GM18868 (cell line): ENCODE data around the gene PCAT7.
"Not testable (repeated sequence)": the region's sequence is repeated elsewhere in the genome, so short reads cannot be mapped to it uniquely, and the experiment has no call there.

Source experiments
- ATAC-seq: cut with Tn5 transposase; IDR thresholded peaks from one replicate; pipeline ENCODE4 v1.9.1; 2021; ENCODE audit warnings: mild to moderate bottlenecking, moderate library complexity; ENCODE audit not compliant: unreplicated experiment

PCAT7 gene

DNA sequence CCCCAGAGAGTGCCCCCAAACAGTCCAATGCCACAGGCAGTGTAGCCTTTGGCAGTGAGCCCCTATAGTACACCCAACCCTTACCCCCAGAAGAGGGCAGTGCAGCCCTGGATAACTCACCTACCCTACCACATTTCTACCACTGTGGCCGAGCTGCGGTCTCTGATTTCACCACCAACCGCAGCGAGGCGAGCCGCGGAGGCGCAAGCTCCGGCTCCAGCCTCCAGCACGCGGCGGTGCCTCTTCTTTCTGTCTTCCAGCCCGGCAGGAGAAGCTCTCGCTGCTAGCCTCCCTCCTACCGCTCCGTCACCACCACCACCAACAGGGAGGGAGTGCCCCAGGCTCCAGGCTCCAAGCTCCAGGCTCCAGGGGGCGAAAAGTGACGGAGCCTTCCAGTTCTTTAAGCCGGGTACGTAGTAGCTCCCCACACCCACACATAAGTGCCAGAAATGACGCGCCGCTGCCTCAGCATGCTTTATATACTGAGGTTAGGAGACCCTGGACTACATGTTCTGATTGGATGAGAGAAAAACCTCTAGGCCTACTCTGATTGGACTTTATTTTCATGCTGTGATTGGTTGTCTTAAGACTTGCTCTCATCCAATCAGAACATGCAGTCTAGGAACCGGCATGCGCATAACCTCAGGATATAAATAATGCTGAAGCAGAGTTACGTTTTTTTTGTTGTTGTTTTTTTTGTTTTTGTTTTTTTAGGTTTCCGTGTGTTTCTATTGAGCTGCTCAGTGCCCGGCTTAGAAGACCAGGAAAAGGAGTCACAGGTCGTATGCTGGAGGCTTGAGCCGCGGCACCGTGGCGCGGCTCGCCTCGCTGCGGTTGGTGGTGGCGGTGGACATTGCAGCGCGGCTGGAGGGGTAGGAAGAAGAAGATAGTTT, at the start of gene PCAT7:
PCAT7 (plus strand) TSS at position 645 of the 893 bp plus-strand sequence.
- no peak for ATAC-seq

DNA sequence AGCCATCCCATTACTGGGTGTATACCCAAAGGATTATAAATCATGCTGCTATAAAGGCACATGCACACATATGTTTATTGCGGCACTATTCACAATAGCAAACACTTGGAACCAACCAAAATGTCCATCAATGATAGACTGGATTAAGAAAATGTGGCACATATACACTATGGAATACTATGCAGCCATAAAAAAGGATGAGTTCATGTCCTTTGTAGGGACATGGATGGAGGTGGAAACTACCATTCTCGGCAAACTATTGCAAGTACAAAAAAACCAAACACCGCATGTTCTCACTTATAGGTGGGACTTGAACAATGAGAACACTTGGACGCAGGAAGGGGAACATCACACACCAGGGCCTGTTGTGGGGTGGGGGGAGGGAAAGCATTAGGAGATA, 48.5 kb upstream of the PCAT7 start:
- not testable (repeated sequence) for ATAC-seq

DNA sequence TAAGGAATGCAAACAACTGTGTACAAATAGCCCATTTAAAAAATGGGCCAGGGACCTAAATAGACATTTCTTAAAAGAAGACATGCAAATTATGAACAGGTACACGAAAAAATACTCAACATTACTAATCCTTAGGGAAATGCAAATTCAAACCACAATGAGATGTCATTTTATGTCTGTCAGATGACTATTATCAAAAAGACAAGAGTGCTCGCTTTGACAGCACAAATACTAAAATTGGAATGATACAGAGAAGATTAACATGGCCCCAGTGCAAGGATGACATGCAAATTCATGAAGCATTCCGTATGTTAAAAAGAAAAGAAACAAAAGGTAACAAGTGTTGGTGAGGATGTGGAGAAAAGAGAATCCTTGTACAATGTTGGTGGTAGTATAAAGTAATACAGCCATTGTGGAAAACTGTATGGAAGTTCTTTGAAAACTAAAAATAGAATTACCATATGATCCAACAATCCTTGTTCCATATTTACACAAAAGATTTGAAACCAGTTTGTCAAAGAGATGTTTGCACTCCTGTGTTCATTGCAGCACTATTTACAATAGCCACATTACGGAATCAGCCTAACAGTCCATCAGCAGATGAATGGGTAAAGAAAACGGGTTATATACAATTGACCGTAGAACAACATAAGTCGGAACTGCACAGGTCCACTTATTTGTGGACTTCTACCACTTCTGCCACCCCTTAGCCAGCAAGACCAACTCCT, 47.2 kb upstream of the PCAT7 start:
- ATAC-seq, result no peak

DNA sequence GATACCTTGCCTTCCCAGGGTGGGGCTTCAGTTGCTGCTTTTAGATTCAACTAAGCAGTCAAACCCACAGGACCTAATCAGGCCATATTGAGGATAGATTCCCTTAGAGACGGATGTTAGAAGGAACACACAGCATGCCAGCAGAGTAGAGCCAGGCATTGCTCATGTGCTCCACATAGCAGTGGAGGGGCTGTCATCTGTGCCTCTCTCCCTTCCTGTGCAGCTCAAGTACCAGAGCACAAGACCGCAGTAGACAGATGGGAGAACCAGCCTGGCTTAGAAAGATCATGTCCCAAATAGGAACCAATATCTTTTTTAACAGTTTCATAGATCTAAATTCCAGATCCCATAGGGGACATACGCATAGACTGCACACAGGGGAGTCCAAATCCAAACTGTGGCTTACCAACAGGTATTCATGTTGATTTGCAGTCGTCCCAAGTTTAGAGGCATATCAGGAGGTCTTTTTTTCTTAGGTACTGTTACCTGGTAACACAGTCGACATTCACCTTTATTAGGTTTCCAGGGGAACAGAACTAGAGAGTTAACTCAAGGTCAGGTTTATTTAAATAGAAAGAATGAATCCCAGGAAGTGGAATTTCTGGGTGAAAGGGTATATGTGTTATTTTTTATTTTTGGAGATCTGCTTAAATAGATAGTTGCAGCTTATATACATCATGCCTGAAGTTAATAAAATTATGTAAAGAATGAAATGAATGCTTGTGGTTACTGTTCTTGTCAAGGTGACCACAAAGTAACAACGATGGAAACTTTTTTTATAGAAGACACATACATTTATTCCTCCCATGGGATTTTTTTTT, 43.5 kb upstream of the PCAT7 start:
- no peak for ATAC-seq

DNA sequence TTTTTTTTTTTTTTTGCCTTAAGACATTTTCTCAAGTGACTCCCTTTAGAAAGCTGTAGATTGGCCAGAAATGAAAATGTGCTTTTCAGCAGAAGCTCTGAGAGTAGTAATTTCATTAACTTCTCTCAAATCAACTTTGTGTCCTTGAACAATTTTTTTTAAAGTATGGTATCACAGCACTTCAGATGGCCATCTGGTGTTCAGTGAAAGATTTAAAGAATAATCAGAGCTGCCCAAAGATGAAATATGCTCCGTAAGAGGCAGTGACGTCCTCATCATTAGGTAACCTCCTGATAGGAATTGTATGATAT, 43.0 kb upstream of the PCAT7 start:
- ATAC-seq, result no peak

DNA sequence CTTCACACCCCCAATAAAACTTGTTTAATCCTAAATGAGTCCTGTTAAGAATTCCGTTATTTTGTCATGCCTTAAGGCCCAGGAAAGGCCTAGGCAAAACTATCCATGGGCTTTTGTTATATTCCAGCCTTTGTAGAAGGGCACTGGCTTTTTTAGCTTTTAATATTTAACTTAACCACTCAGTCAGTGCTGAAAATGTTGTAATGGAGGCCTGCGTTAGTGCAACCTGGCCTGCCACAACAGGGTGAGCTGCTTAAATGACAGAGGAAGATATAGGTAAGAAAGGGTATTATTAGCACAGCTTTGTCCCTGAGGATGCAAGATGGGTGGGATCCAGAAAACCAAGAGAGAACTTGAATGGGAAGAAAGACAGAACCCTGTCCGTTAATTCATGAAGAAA, 40.2 kb upstream of the PCAT7 start:
- no peak for ATAC-seq

DNA sequence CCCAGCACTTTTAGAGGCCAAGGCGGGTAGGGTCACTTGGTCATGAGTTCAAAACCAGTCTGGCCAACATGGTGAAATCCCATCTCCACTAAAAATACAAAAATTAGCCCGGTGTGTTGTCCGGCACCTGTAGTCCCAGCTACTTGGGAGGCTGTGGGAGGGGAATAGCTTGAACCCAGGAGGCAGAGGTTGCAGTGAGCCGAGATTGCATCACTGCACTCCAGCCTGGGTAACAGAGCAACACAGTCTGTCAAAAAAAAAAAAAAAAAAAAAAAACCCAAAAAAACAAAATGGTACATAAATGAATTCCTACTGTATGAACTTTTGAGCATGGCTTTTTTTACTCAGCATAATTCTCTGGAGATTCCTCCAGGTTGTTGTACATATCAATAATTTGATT, 37.6 kb upstream of the PCAT7 start:
- no peak for ATAC-seq

DNA sequence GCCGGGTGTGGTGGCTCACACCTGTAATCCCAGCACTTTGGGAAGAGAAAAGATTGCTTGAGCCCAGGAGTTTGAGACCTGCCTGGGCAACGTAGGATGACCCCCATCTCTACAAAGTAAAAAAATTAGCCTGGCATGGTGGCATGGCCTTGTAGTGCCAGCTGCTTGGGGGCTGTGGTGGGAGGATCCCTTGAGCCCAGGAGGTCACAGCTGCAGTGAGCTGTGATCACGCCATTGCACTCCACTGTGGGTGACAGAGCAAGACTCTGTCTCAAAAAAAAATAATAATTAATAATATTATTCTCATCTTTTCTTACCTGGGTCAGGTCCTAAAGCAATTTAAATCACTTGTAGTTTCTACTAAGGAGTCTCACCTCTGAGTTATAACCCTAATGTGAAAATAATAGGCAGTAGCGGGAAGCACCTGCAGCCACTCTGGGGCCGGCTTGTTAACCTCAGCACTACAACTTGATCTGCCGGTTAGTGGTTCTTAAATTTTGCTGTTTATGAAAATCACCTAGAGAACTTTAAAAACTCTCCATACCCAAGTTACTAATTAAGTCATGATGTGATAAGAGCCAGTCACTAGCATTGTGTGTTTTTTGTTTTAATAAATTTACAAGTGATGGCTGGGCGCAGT, 29.4 kb upstream of the PCAT7 start:
- ATAC-seq, result no peak

DNA sequence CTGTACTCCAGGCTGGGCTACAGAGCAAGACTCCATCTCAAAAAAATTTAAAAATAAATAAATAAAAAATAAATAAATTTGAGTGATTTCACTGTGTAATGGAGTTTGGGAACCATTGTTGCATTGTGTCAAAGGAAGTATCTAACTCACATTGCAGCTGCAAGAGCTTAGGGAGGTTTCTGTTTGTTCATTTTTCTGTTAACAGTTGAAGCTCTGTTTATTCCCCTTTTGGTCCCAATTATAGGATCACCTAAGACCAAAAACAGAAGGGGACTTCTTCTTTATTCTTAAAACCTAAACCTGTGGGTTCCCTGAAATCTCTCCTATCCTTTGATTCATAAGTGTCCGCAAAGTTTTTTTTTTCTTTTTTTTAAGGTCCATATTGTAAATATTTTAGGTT, 28.6 kb upstream of the PCAT7 start:
- no peak for ATAC-seq

DNA sequence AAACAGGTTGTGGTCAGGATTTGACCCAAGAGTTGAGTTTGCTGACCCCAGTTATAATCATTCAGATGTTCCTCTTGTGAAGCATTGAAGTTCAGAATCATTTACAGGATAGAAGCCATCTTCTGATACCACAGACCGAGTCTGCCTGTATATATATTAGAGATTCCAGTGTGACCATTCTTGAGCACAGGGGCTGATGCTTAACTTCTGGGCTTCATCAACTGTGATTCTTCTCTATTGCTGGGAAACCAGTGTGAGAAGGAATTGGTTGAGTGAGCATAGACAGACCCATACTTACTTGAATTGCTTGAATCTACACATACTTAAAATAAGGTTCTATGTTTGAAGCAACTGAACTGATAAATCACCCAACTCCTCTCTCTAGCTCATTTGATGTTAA, 27.9 kb upstream of the PCAT7 start:
- ATAC-seq, result no peak

DNA sequence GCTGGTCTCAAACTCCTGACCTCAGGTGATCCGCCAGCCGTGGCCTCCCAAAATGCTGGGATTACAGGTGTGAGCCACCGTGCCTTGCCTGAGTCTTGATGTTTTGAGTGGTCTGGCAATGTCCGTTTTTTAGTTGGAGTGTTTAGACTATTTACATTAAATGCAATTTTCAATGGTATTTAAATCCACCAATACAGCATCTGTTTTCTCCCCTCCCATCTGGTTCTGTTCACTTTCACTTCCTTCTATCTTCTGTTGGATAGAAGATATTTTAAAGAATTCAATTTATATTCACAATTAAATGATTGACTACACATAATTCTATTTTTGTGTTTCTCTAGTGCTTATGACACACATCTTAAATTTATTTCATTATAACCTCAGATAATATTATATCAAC, 26.0 kb upstream of the PCAT7 start:
- no peak for ATAC-seq

DNA sequence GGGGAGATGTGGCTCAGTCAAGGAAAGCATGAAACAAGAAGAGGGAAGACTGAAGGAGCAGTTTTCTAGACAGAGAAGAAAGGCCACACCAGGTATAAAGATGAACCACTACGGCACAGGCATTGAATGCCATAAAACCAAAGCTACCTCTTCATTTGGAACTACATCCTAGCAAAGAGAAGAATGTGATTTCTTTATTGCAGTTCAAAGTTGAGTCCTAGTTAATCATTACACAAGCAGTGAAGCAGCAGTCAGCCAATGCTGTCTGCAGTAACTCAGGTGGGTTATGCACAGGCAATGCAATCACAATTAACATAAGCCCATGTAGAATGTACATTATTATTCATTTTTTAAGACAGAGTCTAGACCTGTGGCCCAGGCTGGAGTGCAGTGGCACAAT, 21.7 kb upstream of the PCAT7 start:
- no peak for ATAC-seq

DNA sequence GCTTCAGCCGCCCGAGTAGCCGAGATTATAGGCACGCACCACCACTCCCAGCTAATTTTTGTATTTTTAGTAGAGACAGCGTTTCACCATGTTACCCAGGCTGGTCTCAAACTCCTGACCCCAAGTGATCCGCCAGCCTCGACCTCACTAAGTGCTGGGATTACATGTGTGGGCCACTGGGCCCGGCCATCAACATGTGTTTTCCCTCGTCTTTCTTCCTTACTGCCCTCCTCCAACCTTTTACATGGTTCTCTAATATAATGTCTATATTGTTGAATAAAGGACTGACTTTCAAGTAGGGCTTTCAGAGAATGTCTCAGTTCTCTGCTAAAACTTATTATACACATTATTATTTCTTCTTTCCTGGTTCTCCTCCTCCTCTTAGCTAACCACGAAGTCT, 21.3 kb upstream of the PCAT7 start:
- no peak for ATAC-seq

DNA sequence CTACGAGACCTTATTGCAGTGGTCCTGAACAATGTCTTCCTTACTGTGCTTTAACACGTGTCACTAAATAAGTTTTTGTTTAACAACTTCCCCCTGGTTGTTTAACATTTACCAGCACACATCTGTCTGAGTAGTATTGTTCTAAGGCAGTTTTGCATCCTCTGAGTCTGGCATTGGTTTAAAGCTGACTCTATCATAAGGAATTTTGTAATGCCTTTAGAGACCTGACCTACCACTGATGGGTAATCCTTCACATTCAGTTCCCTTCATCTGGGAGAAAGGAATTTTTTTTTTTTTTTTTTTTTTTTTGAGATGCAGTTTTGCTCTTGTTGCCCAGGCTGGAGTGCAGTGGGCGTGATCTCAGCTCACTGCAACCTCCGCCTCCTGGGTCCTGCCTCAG, 20.0 kb upstream of the PCAT7 start:
- ATAC-seq, result no peak

DNA sequence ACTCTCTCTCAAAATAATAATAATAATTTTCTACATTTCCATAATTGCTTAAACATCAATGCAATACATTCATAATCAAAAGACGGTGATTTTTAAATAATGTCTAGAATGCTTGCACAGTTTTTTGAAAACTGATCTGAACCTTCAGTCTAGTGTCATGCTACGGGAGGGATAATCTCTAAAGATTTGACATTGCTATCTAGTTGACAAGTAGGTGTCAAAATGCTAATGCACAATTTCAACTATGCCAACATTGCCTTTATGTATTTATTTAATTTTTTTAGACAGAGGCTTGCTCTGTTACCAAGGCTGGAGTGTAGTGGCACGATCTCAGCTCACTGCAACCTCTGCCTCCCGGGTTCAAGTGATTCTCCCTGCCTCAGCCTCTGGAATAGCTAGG, 16.0 kb upstream of the PCAT7 start:
- no peak for ATAC-seq

DNA sequence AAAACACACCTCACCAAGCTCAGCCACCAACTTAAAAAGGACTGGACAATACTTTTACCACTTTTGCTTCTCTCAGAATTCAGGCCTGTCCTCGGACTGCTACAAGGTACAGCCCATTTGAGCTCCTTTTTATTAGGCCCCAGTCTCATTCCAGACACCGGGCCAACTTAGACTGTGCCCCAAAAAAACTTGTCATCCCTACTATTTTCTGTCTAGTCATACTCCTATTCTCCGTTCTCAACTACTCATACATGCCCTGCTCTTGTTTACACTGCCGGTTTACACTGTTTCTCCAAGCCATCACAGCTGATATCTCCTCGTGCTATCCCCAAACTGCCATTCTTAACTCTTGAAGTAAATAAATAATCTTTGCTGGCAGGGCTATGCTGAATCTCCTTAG, 10.5 kb upstream of the PCAT7 start:
- ATAC-seq, result not testable (repeated sequence)

DNA sequence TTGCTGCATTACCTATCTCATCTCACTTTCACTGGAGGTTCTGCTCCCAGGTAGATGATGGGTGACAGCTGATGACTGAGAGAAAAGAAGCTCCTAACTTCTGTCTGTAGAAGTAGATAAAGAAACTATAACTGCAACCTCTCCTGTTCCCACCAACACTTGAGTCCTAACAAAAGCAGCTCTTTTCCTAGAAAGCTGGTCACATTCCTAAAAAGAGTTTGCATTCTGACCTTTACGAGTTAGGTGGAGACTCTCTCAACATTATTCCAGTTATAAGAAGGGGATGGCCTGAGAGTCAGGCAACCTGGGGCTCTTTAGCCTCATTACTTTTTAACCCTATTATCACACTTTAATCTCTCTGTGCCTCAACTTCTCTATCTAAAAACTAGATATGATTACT, 8.9 kb upstream of the PCAT7 start:
- no peak for ATAC-seq

DNA sequence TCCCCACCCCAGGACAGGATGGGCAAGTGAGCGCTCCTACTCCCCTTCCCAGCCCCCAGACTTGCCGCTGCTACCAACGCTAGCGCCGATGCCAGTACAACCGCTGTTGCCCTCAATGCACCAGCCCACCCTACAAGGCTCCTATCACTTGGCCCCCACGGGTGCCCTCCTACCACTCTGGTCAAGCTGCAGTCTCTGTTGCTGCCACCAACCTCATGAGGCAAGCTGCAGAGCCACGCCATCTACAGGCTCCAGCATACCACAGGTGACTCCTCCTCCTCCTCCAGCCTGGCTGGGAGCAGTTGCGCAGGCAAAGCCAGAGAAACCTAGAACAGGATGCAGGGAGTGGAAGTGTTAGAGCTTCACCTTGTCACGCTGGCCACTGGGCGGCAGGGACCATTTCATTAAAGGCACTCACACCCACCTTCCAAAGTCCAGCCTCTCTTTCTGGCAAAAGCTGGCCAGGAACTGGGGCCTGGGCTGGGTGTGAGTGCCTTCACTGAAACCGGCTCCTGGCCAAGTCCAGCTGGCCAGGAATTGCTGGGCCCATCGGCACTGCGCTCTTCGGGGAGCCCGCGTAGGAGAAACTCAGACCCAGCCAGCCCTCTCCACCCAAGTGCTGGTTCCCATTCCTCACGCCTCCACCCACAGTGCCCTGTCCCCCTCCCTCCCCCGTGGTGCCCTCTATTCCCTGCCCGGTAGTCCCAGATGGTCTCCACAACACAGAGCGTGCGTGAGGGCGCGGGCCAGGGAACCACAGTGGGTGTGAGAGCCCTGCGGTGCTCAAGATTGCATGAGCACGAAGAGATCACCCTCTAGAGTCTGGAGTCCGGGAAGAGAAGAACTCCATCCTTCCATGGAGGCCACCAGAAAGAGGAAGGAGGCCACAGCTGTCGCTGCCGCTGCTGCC, 1.6 kb upstream of the PCAT7 start:
- ATAC-seq, result no peak

DNA sequence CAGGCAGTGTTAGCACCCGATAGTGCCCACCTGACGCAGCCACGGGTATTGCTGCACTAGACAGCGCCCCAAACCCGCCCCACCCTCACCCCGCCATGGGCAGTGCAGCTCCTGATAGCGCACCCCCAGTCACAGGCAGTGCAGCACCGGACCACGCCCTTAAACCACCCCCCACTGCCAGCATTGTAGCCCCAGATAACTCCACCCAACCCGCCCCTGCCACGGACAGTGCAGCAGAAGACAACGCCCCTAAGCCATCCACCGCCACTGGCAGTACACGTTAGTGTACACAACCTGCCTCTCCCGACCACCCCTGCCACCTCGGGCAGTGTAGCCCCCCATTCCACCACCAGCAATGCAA, 825 bp upstream of the PCAT7 start:
- no peak for ATAC-seq

DNA sequence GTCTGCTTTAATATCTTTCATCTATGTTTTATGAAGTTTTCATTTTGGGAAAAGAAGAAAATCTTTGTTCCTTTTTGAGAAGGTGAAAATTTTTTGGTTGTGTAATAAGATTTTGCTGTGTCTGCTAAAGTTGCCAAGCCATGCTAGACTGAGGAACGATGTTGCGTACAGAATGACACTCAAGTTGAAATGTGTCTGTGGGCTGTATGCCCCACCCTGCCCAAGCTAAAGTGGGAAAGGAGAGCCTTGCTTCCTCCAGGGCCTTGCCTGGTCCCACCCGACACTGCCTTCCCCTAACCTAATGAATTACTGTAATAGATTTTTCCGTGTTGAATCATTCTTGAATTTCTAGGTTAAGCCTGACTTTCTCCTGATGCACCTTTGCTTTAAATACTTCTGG, 2.5 kb downstream of the PCAT7 start:
- no peak for ATAC-seq
